MM.1S (cell line): ENCODE measurements around the gene PTPRN2.
"Not testable (repeated sequence)": the region's sequence is repeated elsewhere in the genome, so short reads cannot be mapped to it uniquely, and the experiment has no call there.

Experiments used
- EZH2 ChIP-seq: fragments of 300-600 bp; sonication (generic); optimal IDR thresholded peaks from 2 replicates; pipeline ENCODE3; 2017; ENCODE audit warnings: low read depth, mild to moderate bottlenecking, antibody characterized with exemption, low read length, mixed read lengths
- EZH2phosphoT487 ChIP-seq: fragments of 300-600 bp; sonication (generic); IDR thresholded peaks from 2 replicates; pipeline ENCODE4 v1.6.1; 2018; ENCODE audit warnings: antibody characterized with exemption, low read length
- TF ChIP-seq, protein P1 (sequence below): fragments of 300-600 bp; sonication (generic); IDR thresholded peaks from 2 replicates; pipeline ENCODE4 v1.5.1; 2016; ENCODE audit warnings: antibody characterized with exemption, low read length, mixed read lengths

DNA sequence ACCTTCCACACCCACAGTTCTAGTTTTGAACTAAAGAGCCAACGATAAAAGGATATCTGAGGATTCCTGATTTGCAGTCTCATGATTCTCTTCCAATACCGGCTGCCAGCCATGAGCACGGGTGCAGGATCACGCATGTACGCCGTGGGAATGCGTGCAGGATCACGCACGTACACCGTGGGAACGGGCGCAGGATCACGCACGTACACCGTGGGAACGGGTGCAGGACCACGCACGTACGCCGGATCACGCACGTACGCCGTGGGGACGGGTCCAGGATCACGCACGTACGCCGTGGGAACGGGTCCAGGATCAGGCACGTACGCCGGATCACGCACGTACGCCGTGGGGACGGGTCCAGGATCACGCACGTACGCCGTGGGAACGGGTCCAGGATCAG is 677.6 kb downstream of the PTPRN2 start:
- TF ChIP-seq EZH2, EZH2phosphoT487: not testable (repeated sequence)
- TF ChIP-seq, protein P1, sequence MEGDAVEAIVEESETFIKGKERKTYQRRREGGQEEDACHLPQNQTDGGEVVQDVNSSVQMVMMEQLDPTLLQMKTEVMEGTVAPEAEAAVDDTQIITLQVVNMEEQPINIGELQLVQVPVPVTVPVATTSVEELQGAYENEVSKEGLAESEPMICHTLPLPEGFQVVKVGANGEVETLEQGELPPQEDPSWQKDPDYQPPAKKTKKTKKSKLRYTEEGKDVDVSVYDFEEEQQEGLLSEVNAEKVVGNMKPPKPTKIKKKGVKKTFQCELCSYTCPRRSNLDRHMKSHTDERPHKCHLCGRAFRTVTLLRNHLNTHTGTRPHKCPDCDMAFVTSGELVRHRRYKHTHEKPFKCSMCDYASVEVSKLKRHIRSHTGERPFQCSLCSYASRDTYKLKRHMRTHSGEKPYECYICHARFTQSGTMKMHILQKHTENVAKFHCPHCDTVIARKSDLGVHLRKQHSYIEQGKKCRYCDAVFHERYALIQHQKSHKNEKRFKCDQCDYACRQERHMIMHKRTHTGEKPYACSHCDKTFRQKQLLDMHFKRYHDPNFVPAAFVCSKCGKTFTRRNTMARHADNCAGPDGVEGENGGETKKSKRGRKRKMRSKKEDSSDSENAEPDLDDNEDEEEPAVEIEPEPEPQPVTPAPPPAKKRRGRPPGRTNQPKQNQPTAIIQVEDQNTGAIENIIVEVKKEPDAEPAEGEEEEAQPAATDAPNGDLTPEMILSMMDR, result not testable (repeated sequence)
